K562 (cell line): ENCODE measurements around the gene ORMDL3. TPM values are rescaled to one million over a fixed set of nuclear protein-coding genes. Genes with fewer than 3 reads are reported as not detected.
A peak's percentile ranks its signal among the peaks of the same experiment; 100 is the strongest.

Experiments
- ATAC-seq: fragments of 200-7000 bp; cut with Tn5 transposase; 3 replicates; pipeline ENCODE4 v1.9.1; 2020; ENCODE audit warnings: moderate library complexity
- BruUV-seq: library from RNA; stranded (reverse); fragments of 400-500 nt; replicated peaks from 2 replicates; lab custom pipeline; 2021; lab: Mats Ljungman, UMichigan
- CTCF ChIA-PET: fragments of 300-600 bp; formaldehyde crosslinking; extraction: SDS; loops from one replicate; lab custom pipeline; 2021; ENCODE audit warnings: low intra/inter-chr PET ratio; lab: Yijun Ruan, JAX
- POLR2A ChIA-PET: fragments of 300-600, 350-650 bp; sonication (Branson Sonifier 250); formaldehyde crosslinking; extraction: SDS; loops from one replicate; lab custom pipeline; 2021; ENCODE audit warnings: antibody characterized with exemption, inconsistent platforms; lab: Yijun Ruan, JAX
- DNase-seq, 4 experiments: peaks; one replicate each; pipeline versions ENCODE4 v3.0.0 to v3.0.0-alpha.2; 2011 to 2018; ENCODE audit warnings: low spot score in 3 of 4, mixed read lengths in 3 of 4; ENCODE audit errors: extremely low read depth in 1 of 4
- FAIRE-seq: peaks from 2 replicates; lab custom pipeline; 2011; peaks lifted over from hg19 to GRCh38; lab: Jason Lieb, UNC
- H2AFZ ChIP-seq: 2 replicates; pipeline ENCODE4 v1.6.0; 2011; ENCODE audit warnings: low read depth, low read length, control low read depth, inconsistent platforms
- H3K27ac ChIP-seq: fragments of 200-600 bp; 3 replicates; pipeline ENCODE4 v1.8.0; 2011; ENCODE audit warnings: low read depth, mild to moderate bottlenecking, control low read depth, inconsistent platforms, low read length, moderate library complexity, mixed read lengths; ENCODE audit errors: extremely low read depth
- H3K27me3 ChIP-seq, 2 experiments: fragments of 300-600 bp in 1 of 2; 2 replicates in 1 of 2; 3 replicates in 1 of 2; pipeline versions ENCODE4 v1.6.0 to v1.8.0; 2011; ENCODE audit warnings: inconsistent platforms in 2 of 2, low read length in 2 of 2, mild to moderate bottlenecking in 1 of 2, mixed read lengths in 1 of 2, moderate library complexity in 1 of 2; ENCODE audit not compliant: control insufficient read depth in 2 of 2, insufficient read depth in 2 of 2
- H3K36me3 ChIP-seq: fragments of 300-600 bp; 3 replicates; pipeline ENCODE4 v1.8.0; 2011; ENCODE audit warnings: mild to moderate bottlenecking, low read length, inconsistent platforms; ENCODE audit not compliant: control insufficient read depth, insufficient read depth
- H3K4me1 ChIP-seq, 2 experiments: fragments of 200-600 bp in 1 of 2; replicated peaks in 1 of 2; 2 replicates in 1 of 2; 3 replicates in 1 of 2; pipeline versions ENCODE4 v1.5.1 to v1.8.0; 2011; ENCODE audit warnings: inconsistent platforms in 2 of 2, low read length in 2 of 2, mild to moderate bottlenecking in 1 of 2, mixed read lengths in 1 of 2, moderate library complexity in 1 of 2; ENCODE audit not compliant: control insufficient read depth in 2 of 2, insufficient read depth in 2 of 2
- H3K4me2 ChIP-seq: 2 replicates; pipeline ENCODE4 v1.6.1; 2011; ENCODE audit warnings: low read length, control low read depth, inconsistent platforms, mixed read lengths; ENCODE audit not compliant: insufficient read depth
- H3K4me3 ChIP-seq: fragments of 200-600 bp; sonication (generic), shearing (Covaris generic); 2 replicates; pipeline ENCODE4 v1.5.1; 2016; ENCODE audit warnings: control low read depth, inconsistent platforms
- H3K79me2 ChIP-seq: fragments of 200-600 bp; 3 replicates; pipeline ENCODE4 v1.8.0; 2011; ENCODE audit warnings: low read length, inconsistent platforms; ENCODE audit not compliant: control insufficient read depth, insufficient read depth
- H3K9ac ChIP-seq, 2 experiments: 2 replicates each; pipeline versions ENCODE4 v1.6.0 to v1.6.1; 2011; ENCODE audit warnings: low read depth in 2 of 2, low read length in 2 of 2, control low read depth in 1 of 2, inconsistent platforms in 1 of 2, mild to moderate bottlenecking in 1 of 2, mixed read lengths in 1 of 2; ENCODE audit not compliant: insufficient read depth in 1 of 2
- H3K9me1 ChIP-seq: one replicate; pipeline ENCODE4 v1.6.0; 2011; ENCODE audit warnings: inconsistent platforms, mild to moderate bottlenecking, low read length, moderate library complexity; ENCODE audit not compliant: control insufficient read depth, insufficient read depth
- H3K9me3 ChIP-seq: replicated peaks from 2 replicates; pipeline ENCODE4 v1.5.1; 2011; ENCODE audit warnings: low read depth, low read length, inconsistent platforms; ENCODE audit not compliant: control insufficient read depth, insufficient read depth
- H4K20me1 ChIP-seq: replicated peaks from 2 replicates; pipeline ENCODE4 v1.6.1; 2011; ENCODE audit warnings: low read length, inconsistent platforms, mixed read lengths; ENCODE audit not compliant: control insufficient read depth, insufficient read depth
- CBFA2T3 ChIP-seq: fragments of 450-650 bp; IDR thresholded peaks from 2 replicates; pipeline ENCODE4 v1.6.1; 2017
- DPF2 ChIP-seq: fragments of 450-650 bp; IDR thresholded peaks from 2 replicates; pipeline ENCODE4 v1.6.1; 2016
- FIP1L1 ChIP-seq: fragments of 200-400 bp; formaldehyde crosslinking; IDR thresholded peaks from 2 replicates; pipeline ENCODE4 v1.6.1; 2018; ENCODE audit warnings: mild to moderate bottlenecking, low read depth, low read length; ENCODE audit not compliant: poor library complexity, severe bottlenecking
- GTF2A2 ChIP-seq: IDR thresholded peaks from 2 replicates; pipeline ENCODE4 v1.6.1; 2016; ENCODE audit warnings: mild to moderate bottlenecking, missing genetic modification characterization, missing compliant biosample characterization
- HMBOX1 ChIP-seq: sonication (generic); IDR thresholded peaks from 2 replicates; pipeline ENCODE4 v1.6.1; 2016
- LEF1 ChIP-seq: fragments of 450-650 bp; IDR thresholded peaks from 2 replicates; pipeline ENCODE4 v1.6.1; 2016; ENCODE audit warnings: mild to moderate bottlenecking
- MEIS2 ChIP-seq: fragments of 450-650 bp; IDR thresholded peaks from 2 replicates; pipeline ENCODE4 v1.6.1; 2014; ENCODE audit warnings: mild to moderate bottlenecking; ENCODE audit not compliant: partially characterized antibody
- PHF21A ChIP-seq: fragments of 450-650 bp; IDR thresholded peaks from 2 replicates; pipeline ENCODE4 v1.6.1; 2017; ENCODE audit warnings: low read depth, borderline replicate concordance
- SUPT5H ChIP-seq: fragments of 450-650 bp; IDR thresholded peaks from 2 replicates; pipeline ENCODE4 v1.6.1; 2016
- TCF3 ChIP-seq: sonication (generic); formaldehyde crosslinking; IDR thresholded peaks from 2 replicates; pipeline ENCODE4 v1.4.0; 2020; ENCODE audit warnings: mild to moderate bottlenecking, missing genetic modification reagents
- U2AF1 ChIP-seq: fragments of 200-400 bp; formaldehyde crosslinking; optimal IDR thresholded peaks from 2 replicates; pipeline ENCODE3; 2017; ENCODE audit warnings: mild to moderate bottlenecking, low read depth, low read length, moderate library complexity
- WGBS: fragments of 100-300 bp; shearing (Covaris generic); methylation state at CpG from one replicate; pipeline ENCODE4 v1.1.6; 2016; ENCODE audit warnings: low coverage, mixed read lengths; ENCODE audit not compliant: insufficient coverage; ENCODE audit errors: missing lambda C conversion rate; 5-methylcytosine and 5-hydroxymethylcytosine counted together
- in situ Hi-C: fragments of 300-500 bp; cut with MboI; formaldehyde crosslinking; loops from 4 replicates; pipeline ENCODE4 v1.15.0; 2018; ENCODE audit warnings: inconsistent platforms, mixed read lengths
- intact Hi-C: fragments of 100-400 bp; cut with micrococcal nuclease; formaldehyde crosslinking; loops from 2 replicates; pipeline ENCODE4 v1.14.2; 2022
- polyA plus RNA-seq, 8 experiments: library from polyadenylated mRNA; depleted of rRNA in 4 of 8; stranded (reverse) in 5 of 8; unstranded in 3 of 8; fragments of >200 nt; fragmentation: Nextera tagmentation in 2 of 8; fragmentation: Illumina TruSeq in 1 of 8; extraction: Ambion mirVana in 2 of 8; extraction: Trizol in 1 of 8; gene quantifications; 2 replicates each; pipeline versions ENCODE4 v1.2.1 to v1.2.3, GENCODE V29; 2011 to 2014; ENCODE audit warnings: inconsistent platforms in 1 of 8, missing spikeins in 1 of 8
- total RNA-seq, 7 experiments: library from RNA; depleted of rRNA in 6 of 7; stranded (reverse); fragments of >200 nt in 6 of 7; fragmentation: Illumina TruSeq in 2 of 7; extraction: Trizol in 2 of 7; gene quantifications; 2 replicates each; pipeline versions ENCODE4 v1.2.1 to v1.2.3, GENCODE V29; 2011 to 2021; ENCODE audit warnings: low replicate concordance in 1 of 7
- TF ChIP-seq, protein P1 (sequence below): sonication (generic); formaldehyde crosslinking; IDR thresholded peaks from 2 replicates; pipeline ENCODE4 v1.8.0; 2023; ENCODE audit warnings: mild to moderate bottlenecking, missing genetic modification reagents
- TF ChIP-seq, protein P2 (sequence below), 3 experiments: IDR thresholded peaks in 2 of 3; conservative IDR thresholded peaks in 1 of 3; 2 replicates each; pipeline ENCODE4 v1.5.1; 2011 to 2012; ENCODE audit warnings: low read length in 3 of 3, mild to moderate bottlenecking in 3 of 3, control low read depth in 2 of 3, improper control_type of control experiment in 1 of 3, inconsistent platforms in 1 of 3, low read depth in 1 of 3, mixed read lengths in 1 of 3, moderate library complexity in 1 of 3; ENCODE audit not compliant: insufficient read depth in 2 of 3

The ORMDL3 gene
- total and polyA plus RNA-seq, 9 of the 15 experiments (the other 6 are each of a cell fraction or from before 2014, with no cell fraction given): 2.7 to 57.4 (median 27.1) TPM

- H3K4me1 ChIP-seq: peaks cover 17 to 19% of the 10 kb centered on the region in 2 experiments
- POLR2A ChIA-PET: interaction anchor here (0.9 to 2.7 kb wide), 4 partner anchors 9 to 12 kb away, joined by 3 to 16 read pairs (median 6); partner anchors contain the start of genes GSDMA and PSMD3
- H3K9me3 ChIP-seq: no peaks in the 10 kb centered on the region
- TF ChIP-seq SUPT5H (no peak), LEF1 (0 out of 2 replicates have a peak, but pooled peaks have one; percentile 21), TCF3 (CRISPR knock-in tag) (peak; percentile 17; the same call in 1 of the 2 replicates), CBFA2T3 (0 out of 2 replicates have a peak, but pooled peaks have one; percentile 18), DPF2 (peak; percentile 18; the same call in 1 of the 2 replicates), HMBOX1 (peak; percentile 74), GTF2A2 (no peak), PHF21A (peak; percentile 36; the same call in 1 of the 2 replicates), U2AF1 (no peak), MEIS2 (peak; percentile 38), FIP1L1 (no peak)
- TF ChIP-seq, protein P1, sequence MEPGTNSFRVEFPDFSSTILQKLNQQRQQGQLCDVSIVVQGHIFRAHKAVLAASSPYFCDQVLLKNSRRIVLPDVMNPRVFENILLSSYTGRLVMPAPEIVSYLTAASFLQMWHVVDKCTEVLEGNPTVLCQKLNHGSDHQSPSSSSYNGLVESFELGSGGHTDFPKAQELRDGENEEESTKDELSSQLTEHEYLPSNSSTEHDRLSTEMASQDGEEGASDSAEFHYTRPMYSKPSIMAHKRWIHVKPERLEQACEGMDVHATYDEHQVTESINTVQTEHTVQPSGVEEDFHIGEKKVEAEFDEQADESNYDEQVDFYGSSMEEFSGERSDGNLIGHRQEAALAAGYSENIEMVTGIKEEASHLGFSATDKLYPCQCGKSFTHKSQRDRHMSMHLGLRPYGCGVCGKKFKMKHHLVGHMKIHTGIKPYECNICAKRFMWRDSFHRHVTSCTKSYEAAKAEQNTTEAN (CRISPR knock-in tag): no peak
- TF ChIP-seq, protein P2, sequence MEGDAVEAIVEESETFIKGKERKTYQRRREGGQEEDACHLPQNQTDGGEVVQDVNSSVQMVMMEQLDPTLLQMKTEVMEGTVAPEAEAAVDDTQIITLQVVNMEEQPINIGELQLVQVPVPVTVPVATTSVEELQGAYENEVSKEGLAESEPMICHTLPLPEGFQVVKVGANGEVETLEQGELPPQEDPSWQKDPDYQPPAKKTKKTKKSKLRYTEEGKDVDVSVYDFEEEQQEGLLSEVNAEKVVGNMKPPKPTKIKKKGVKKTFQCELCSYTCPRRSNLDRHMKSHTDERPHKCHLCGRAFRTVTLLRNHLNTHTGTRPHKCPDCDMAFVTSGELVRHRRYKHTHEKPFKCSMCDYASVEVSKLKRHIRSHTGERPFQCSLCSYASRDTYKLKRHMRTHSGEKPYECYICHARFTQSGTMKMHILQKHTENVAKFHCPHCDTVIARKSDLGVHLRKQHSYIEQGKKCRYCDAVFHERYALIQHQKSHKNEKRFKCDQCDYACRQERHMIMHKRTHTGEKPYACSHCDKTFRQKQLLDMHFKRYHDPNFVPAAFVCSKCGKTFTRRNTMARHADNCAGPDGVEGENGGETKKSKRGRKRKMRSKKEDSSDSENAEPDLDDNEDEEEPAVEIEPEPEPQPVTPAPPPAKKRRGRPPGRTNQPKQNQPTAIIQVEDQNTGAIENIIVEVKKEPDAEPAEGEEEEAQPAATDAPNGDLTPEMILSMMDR (IDR thresholded peaks at IDR 0.05 in 2 of 3, conservative IDR thresholded peaks at IDR 0.05 in 1 of 3; ENCODE audit: insufficient read depth in 2 of 3, low read depth in 1 of 3, low read length in 3 of 3): 0 out of 6 replicates have a peak, but pooled peaks of 1 of the 3 experiments have one; percentile 4
- 7% methylated on average over 4 of the region's 4 CpGs for WGBS
- no peaks in the 10 kb centered on the region for H3K9me1 ChIP-seq
- no peaks in the 10 kb centered on the region for H3K36me3 ChIP-seq
- H3K79me2 ChIP-seq: no peaks in the 10 kb centered on the region
- ATAC-seq: peak; percentile 70
- DNase-seq: peak in 2 of 4 experiments; percentile 38 to 55
- H3K27me3 ChIP-seq: peaks cover 0 to 7% of the 10 kb centered on the region in 2 experiments; a peak in 1 of 5 replicates
- H4K20me1 ChIP-seq: no peaks in the 10 kb centered on the region
- FAIRE-seq: no peak
- no peak overlapping the region for H3K4me3 ChIP-seq
- peak overlapping the region; percentile 39; the same call in 1 of the 2 replicates for H3K4me2 ChIP-seq
- 0 out of 2 replicates have a peak overlapping the region, but pooled peaks have one; percentile 0 for H2AFZ ChIP-seq
- in situ Hi-C loops (no loop called here), intact Hi-C loops (no loop called here)
- BruUV-seq: no TSS peak
- H3K27ac ChIP-seq: no peak overlapping the region
- H3K9ac ChIP-seq: peak overlapping the region in 1 of 2 experiments; percentile 27; a peak in 1 of 4 replicates
- CTCF ChIA-PET: no interaction called here
Measured at GRCh38 chr17:39971076-39971603, 43.7 kb upstream of the ORMDL3 start.
